Endothelial cell of umbilical vein (primary cell): ENCODE data around the gene MADCAM1. TPM values are rescaled to one million over a fixed set of nuclear protein-coding genes. Genes with fewer than 3 reads are reported as not detected.

Source experiments
- BruUV-seq: library from RNA; stranded (reverse); fragments of 400-500 nt; replicated peaks from 2 replicates; lab custom pipeline; 2021; lab: Mats Ljungman, UMichigan
- CTCF ChIA-PET: fragments of 300-600, 350-600 bp; sonication (Branson Sonifier 250); formaldehyde crosslinking; loops from one replicate; lab custom pipeline; 2021; ENCODE audit warnings: antibody characterized with exemption, inconsistent platforms; lab: Charles Lee
- POLR2A ChIA-PET: fragments of 300-600, 350-600 bp; sonication (Branson Sonifier 250); formaldehyde crosslinking; loops from one replicate; lab custom pipeline; 2021; ENCODE audit warnings: antibody characterized with exemption, inconsistent platforms; lab: Charles Lee
- DNase-seq: peaks from one replicate; pipeline ENCODE4 v3.0.0-alpha.2; 2011; ENCODE audit warnings: low read depth, low spot score
- FAIRE-seq: peaks from 2 replicates; lab custom pipeline; 2011; peaks lifted over from hg19 to GRCh38; lab: Jason Lieb, UNC
- H2AFZ ChIP-seq: 2 replicates; pipeline ENCODE4 v1.6.0; 2012; ENCODE audit warnings: low read depth, low read length, control low read depth, inconsistent platforms
- H3K27ac ChIP-seq: 2 replicates; pipeline ENCODE4 v1.5.1; 2011; ENCODE audit warnings: low read depth, mild to moderate bottlenecking, control low read depth, low read length, moderate library complexity; ENCODE audit not compliant: insufficient read depth
- H3K27me3 ChIP-seq, 2 experiments: 2 replicates each; pipeline versions ENCODE4 v1.6.0 to v1.6.1; 2011; ENCODE audit warnings: low read length in 2 of 2, mixed read lengths in 1 of 2; ENCODE audit not compliant: control insufficient read depth in 2 of 2, insufficient read depth in 2 of 2
- H3K36me3 ChIP-seq, 2 experiments: 2 replicates in 1 of 2; 3 replicates in 1 of 2; pipeline ENCODE4 v1.5.1; 2011; ENCODE audit warnings: low read length in 2 of 2, mild to moderate bottlenecking in 1 of 2, moderate library complexity in 1 of 2; ENCODE audit not compliant: control insufficient read depth in 2 of 2, insufficient read depth in 2 of 2; ENCODE audit errors: extremely low read depth in 1 of 2
- H3K4me1 ChIP-seq: 3 replicates; pipeline ENCODE4 v1.5.1; 2011; ENCODE audit warnings: mild to moderate bottlenecking, low read length; ENCODE audit not compliant: control insufficient read depth, insufficient read depth; ENCODE audit errors: extremely low read depth
- H3K4me2 ChIP-seq: 2 replicates; pipeline ENCODE4 v1.6.1; 2011; ENCODE audit warnings: low read length, control low read depth, mixed read lengths; ENCODE audit not compliant: insufficient read depth
- H3K4me3 ChIP-seq, 3 experiments: fragments of 200-600 bp in 1 of 3; sonication (generic), shearing (Covaris generic) in 1 of 3; replicated peaks in 1 of 3; 2 replicates each; pipeline ENCODE4 v1.5.1; 2011 to 2016; ENCODE audit warnings: control low read depth in 3 of 3, low read length in 3 of 3, mild to moderate bottlenecking in 2 of 3, inconsistent platforms in 1 of 3, low read depth in 1 of 3, moderate library complexity in 1 of 3; ENCODE audit not compliant: insufficient read depth in 1 of 3
- H3K79me2 ChIP-seq: 2 replicates; pipeline ENCODE4 v1.6.0; 2012; ENCODE audit warnings: low read length, inconsistent platforms; ENCODE audit not compliant: control insufficient read depth, insufficient read depth
- H3K9ac ChIP-seq: replicated peaks from 2 replicates; pipeline ENCODE3; 2011; ENCODE audit warnings: low read length, control low read depth; ENCODE audit not compliant: insufficient read depth; ENCODE audit errors: extremely low read depth
- H3K9me1 ChIP-seq: replicated peaks from 3 replicates; pipeline ENCODE4 v1.6.0; 2011; ENCODE audit warnings: mild to moderate bottlenecking, low read length; ENCODE audit not compliant: control insufficient read depth, insufficient read depth; ENCODE audit errors: extremely low read depth
- H3K9me3 ChIP-seq: replicated peaks from 2 replicates; pipeline ENCODE4 v1.5.1; 2012; ENCODE audit warnings: low read length, inconsistent platforms; ENCODE audit not compliant: control insufficient read depth, insufficient read depth
- H4K20me1 ChIP-seq: replicated peaks from 2 replicates; pipeline ENCODE3; 2011; ENCODE audit warnings: mild to moderate bottlenecking, low read length; ENCODE audit not compliant: control insufficient read depth, insufficient read depth; ENCODE audit errors: extremely low read depth
- EZH2 ChIP-seq: IDR thresholded peaks from 2 replicates; pipeline ENCODE4 v1.6.1; 2012; ENCODE audit warnings: borderline replicate concordance, low read depth, mild to moderate bottlenecking, moderate library complexity, low read length, inconsistent platforms; ENCODE audit not compliant: severe bottlenecking
- FOS ChIP-seq: IDR thresholded peaks from 2 replicates; pipeline ENCODE4 v1.6.1; 2011; ENCODE audit warnings: mild to moderate bottlenecking, low read length, moderate library complexity, borderline replicate concordance; ENCODE audit not compliant: insufficient read depth
- dilution Hi-C: fragments of 300-500 bp; cut with MboI; formaldehyde crosslinking; loops from one replicate; pipeline ENCODE4 v1.15.0; 2019; ENCODE audit warnings: low sequenced_read_pairs; ENCODE audit not compliant: extremely low pct_ligation_motif_present
- intact Hi-C: fragments of 100-400 bp; cut with micrococcal nuclease; formaldehyde crosslinking; loops from one replicate; pipeline ENCODE4 v1.10.0; 2022
- polyA plus RNA-seq, 4 experiments: library from polyadenylated mRNA; depleted of rRNA in 3 of 4; stranded (reverse) in 3 of 4; unstranded in 1 of 4; fragments of >200 nt; gene quantifications; 2 replicates each; pipeline versions ENCODE4 v1.2.1 to v1.2.3, GENCODE V29; 2011 to 2012; ENCODE audit warnings: missing spikeins in 1 of 4
- total RNA-seq: library from RNA; stranded (reverse); gene quantifications from 2 replicates; pipeline ENCODE4 v1.2.3, GENCODE V29; 2021
- TF ChIP-seq, protein P1 (sequence below): IDR thresholded peaks from 2 replicates; pipeline ENCODE4 v1.6.1; 2011; ENCODE audit not compliant: insufficient read depth, insufficient read length
- TF ChIP-seq, protein P2 (sequence below), 2 donors: IDR thresholded peaks; 1 replicate in 1 of 2; 2 replicates in 1 of 2; pipeline ENCODE4 v1.5.1; 2011; ENCODE audit warnings: low read length in 2 of 2, mild to moderate bottlenecking in 2 of 2, moderate library complexity in 2 of 2, control low read depth in 1 of 2, inconsistent platforms in 1 of 2, low read depth in 1 of 2; ENCODE audit not compliant: insufficient read depth in 1 of 2; ENCODE audit errors: extremely low read depth in 1 of 2

MADCAM1 gene
- total and polyA plus RNA-seq, 2 donors (not counting 3 experiments of a cell fraction or from before 2014, with no cell fraction given): 0.07 to 0.31 TPM

DNA sequence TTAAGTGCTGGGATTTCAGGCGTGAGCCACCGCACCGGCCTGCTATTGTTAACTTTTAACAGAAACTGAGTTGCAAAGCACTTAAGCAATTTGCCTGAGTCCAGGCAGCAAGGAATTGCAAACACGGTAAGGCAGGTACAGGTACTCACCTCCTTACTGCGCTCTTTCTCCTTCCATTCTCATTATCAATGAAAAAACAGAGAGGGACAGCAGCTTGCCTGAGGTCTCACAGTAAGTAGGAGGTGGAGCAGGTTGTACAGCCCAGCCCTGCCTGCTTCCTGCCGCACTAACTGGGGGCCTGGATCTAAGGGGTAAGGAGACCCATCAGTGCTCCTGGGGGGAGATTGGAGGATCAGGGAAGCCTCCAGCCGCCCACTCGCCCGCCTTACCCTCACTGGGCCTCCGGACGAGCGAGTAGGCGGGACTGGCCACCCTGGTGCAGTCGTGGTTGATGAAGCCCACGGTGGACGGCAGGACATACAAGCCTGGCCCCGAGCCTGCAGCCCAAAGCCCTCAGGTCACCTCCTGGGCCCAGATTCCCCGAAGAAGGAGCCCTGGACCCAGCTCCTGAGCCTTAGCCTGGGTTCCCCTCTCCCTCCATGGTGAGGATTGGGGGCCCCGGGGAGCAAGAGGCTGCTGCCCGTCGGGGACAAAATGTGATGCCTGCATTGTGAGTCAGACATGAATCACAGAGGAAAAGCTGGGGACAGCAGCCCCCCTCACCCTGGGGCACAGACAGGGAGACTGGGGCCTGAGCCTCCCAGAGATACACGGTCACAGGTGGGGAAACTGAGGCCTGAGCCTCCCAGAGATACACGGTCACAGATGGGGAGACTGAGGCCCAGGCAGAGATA, 24.1 kb upstream of the MADCAM1 start:
- intact Hi-C loops (no loop called here), dilution Hi-C loops (no loop called here)
- H3K36me3 ChIP-seq: no peaks in the 10 kb centered on the region
- no peak overlapping the region for H3K9ac ChIP-seq
- TF ChIP-seq EZH2 (no peak), FOS (no peak)
- TF ChIP-seq, protein P1, sequence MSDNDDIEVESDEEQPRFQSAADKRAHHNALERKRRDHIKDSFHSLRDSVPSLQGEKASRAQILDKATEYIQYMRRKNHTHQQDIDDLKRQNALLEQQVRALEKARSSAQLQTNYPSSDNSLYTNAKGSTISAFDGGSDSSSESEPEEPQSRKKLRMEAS: no peak
- TF ChIP-seq, protein P2, sequence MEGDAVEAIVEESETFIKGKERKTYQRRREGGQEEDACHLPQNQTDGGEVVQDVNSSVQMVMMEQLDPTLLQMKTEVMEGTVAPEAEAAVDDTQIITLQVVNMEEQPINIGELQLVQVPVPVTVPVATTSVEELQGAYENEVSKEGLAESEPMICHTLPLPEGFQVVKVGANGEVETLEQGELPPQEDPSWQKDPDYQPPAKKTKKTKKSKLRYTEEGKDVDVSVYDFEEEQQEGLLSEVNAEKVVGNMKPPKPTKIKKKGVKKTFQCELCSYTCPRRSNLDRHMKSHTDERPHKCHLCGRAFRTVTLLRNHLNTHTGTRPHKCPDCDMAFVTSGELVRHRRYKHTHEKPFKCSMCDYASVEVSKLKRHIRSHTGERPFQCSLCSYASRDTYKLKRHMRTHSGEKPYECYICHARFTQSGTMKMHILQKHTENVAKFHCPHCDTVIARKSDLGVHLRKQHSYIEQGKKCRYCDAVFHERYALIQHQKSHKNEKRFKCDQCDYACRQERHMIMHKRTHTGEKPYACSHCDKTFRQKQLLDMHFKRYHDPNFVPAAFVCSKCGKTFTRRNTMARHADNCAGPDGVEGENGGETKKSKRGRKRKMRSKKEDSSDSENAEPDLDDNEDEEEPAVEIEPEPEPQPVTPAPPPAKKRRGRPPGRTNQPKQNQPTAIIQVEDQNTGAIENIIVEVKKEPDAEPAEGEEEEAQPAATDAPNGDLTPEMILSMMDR (IDR thresholded peaks at IDR 0.05; ENCODE audit: extremely low read depth in 1 of 2, insufficient read depth in 1 of 2, low read depth in 1 of 2, low read length in 2 of 2): no peak
- no peak overlapping the region for H3K4me2 ChIP-seq
- H3K79me2 ChIP-seq: no peaks in the 10 kb centered on the region
- no peaks in the 10 kb centered on the region for H3K4me1 ChIP-seq
- H2AFZ ChIP-seq: no peak overlapping the region
- no peaks in the 10 kb centered on the region for H3K9me1 ChIP-seq
- H3K4me3 ChIP-seq: no peak overlapping the region
- DNase-seq (no peak), FAIRE-seq (no peak)
- no peak overlapping the region for H3K27ac ChIP-seq
- no peaks in the 10 kb centered on the region for H3K27me3 ChIP-seq
- no TSS peak for BruUV-seq
- no peaks in the 10 kb centered on the region for H3K9me3 ChIP-seq
- ChIA-PET CTCF (no interaction called here), POLR2A (no interaction called here)
- H4K20me1 ChIP-seq: no peaks in the 10 kb centered on the region
